Measurements from ENCODE around the gene MTG2.
A peak's percentile ranks its signal among the peaks of the same experiment; 100 is the strongest.
"Not testable (repeated sequence)": the region's sequence is repeated elsewhere in the genome, so short reads cannot be mapped to it uniquely, and the experiment has no call there.

MTG2 gene

GRCh38 chr20:62146019-62146755, 36.6 kb upstream of the MTG2 start:
- DNase-seq (ENCODE audit: low read depth): no peak

- no peak for DNase-seq (ENCODE audit: low read depth)
These were observed 35.7 kb upstream of the MTG2 start for GRCh38 chr20:62147125-62147524.

- no peak for DNase-seq (ENCODE audit: low read depth)
These were observed 35.3 kb upstream of the MTG2 start for GRCh38 chr20:62147528-62147927.

- DNase-seq (ENCODE audit: low read depth): not testable (repeated sequence)
These were observed 34.4 kb upstream of the MTG2 start for GRCh38 chr20:62148383-62148782.

GRCh38 chr20:62148908-62149314, 33.9 kb upstream of the MTG2 start:
- no peak for DNase-seq (ENCODE audit: low read depth)

- no peak for DNase-seq (ENCODE audit: low read depth)
These were observed 33.1 kb upstream of the MTG2 start for GRCh38 chr20:62149532-62150309.

GRCh38 chr20:62150310-62150575, 32.6 kb upstream of the MTG2 start:
- DNase-seq (ENCODE audit: low read depth): no peak

- no peak for DNase-seq (ENCODE audit: low read depth)
These were observed 31.6 kb upstream of the MTG2 start for GRCh38 chr20:62151225-62151624.

GRCh38 chr20:62151835-62152364, 30.9 kb upstream of the MTG2 start:
- no peak for DNase-seq (ENCODE audit: low read depth)

GRCh38 chr20:62155428-62156253, 27.2 kb upstream of the MTG2 start:
- DNase-seq (ENCODE audit: low read depth): no peak

GRCh38 chr20:62156254-62156556, 26.6 kb upstream of the MTG2 start:
- DNase-seq (ENCODE audit: low read depth): no peak

GRCh38 chr20:62156592-62157386, 26.0 kb upstream of the MTG2 start:
- peak; percentile 75 for DNase-seq (ENCODE audit: low read depth)

GRCh38 chr20:62157387-62158087, 25.3 kb upstream of the MTG2 start:
- DNase-seq (ENCODE audit: low read depth): no peak

- no peak for DNase-seq (ENCODE audit: low read depth)
These were observed 24.8 kb upstream of the MTG2 start for GRCh38 chr20:62158088-62158400.

GRCh38 chr20:62158541-62158940, 24.3 kb upstream of the MTG2 start:
- no peak for DNase-seq (ENCODE audit: low read depth)

- DNase-seq (ENCODE audit: low read depth): no peak
These were observed 23.8 kb upstream of the MTG2 start for GRCh38 chr20:62159052-62159451.

- peak; percentile 73 for DNase-seq (ENCODE audit: low read depth)
These were observed 23.0 kb upstream of the MTG2 start for GRCh38 chr20:62159839-62160238.

GRCh38 chr20:62160253-62160652, 22.6 kb upstream of the MTG2 start:
- no peak for DNase-seq (ENCODE audit: low read depth)

GRCh38 chr20:62160876-62161275, 22.0 kb upstream of the MTG2 start:
- no peak for DNase-seq (ENCODE audit: low read depth)

- no peak for DNase-seq (ENCODE audit: low read depth)
These were observed 21.5 kb upstream of the MTG2 start for GRCh38 chr20:62161347-62161746.

- DNase-seq (ENCODE audit: low read depth): no peak
These were observed 19.9 kb upstream of the MTG2 start for GRCh38 chr20:62162765-62163484.

All from activated T-cell treated with anti-CD3 and anti-CD28 coated beads for 48 hours (primary cell).